GM21576 (cell line): ENCODE measurements around the gene CBR1.

Source experiments
- ATAC-seq: cut with Tn5 transposase; IDR thresholded peaks from one replicate; pipeline ENCODE4 v1.9.1; 2021; ENCODE audit warnings: mild to moderate bottlenecking, moderate library complexity; ENCODE audit not compliant: unreplicated experiment

CBR1 gene

GRCh38 chr21:36069713-36070583 lies at the start of gene CBR1:
TSS of gene CBR1 (plus strand) at chr21:36070024. CDS start at chr21:36070116, 92 bp downstream.
- ATAC-seq: peak; percentile 91

- ATAC-seq: peak; percentile 80
Measured at GRCh38 chr21:36021251-36021837, 48.5 kb upstream of the CBR1 start.

- no peak for ATAC-seq
Measured at GRCh38 chr21:36022427-36023091, 47.3 kb upstream of the CBR1 start.

- no peak for ATAC-seq
Measured at GRCh38 chr21:36023092-36023480, 46.7 kb upstream of the CBR1 start.

- ATAC-seq: no peak
Measured at GRCh38 chr21:36024782-36025181, 45.0 kb upstream of the CBR1 start.

GRCh38 chr21:36027347-36027746 lies 42.5 kb upstream of the CBR1 start:
- ATAC-seq: no peak

GRCh38 chr21:36028127-36029069 lies 41.4 kb upstream of the CBR1 start:
- ATAC-seq: peak; percentile 67

- no peak for ATAC-seq
Measured at GRCh38 chr21:36029309-36029708, 40.5 kb upstream of the CBR1 start.

- ATAC-seq: no peak
Measured at GRCh38 chr21:36030581-36031189, 39.1 kb upstream of the CBR1 start.

- ATAC-seq: no peak
Measured at GRCh38 chr21:36032647-36033406, 37.0 kb upstream of the CBR1 start.

- no peak for ATAC-seq
Measured at GRCh38 chr21:36034211-36034913, 35.5 kb upstream of the CBR1 start.

GRCh38 chr21:36035381-36035791 lies 34.4 kb upstream of the CBR1 start:
- no peak for ATAC-seq

- ATAC-seq: no peak
Measured at GRCh38 chr21:36038701-36039497, 30.9 kb upstream of the CBR1 start.

- ATAC-seq: no peak
Measured at GRCh38 chr21:36039861-36040260, 30.0 kb upstream of the CBR1 start.

GRCh38 chr21:36040389-36040788 lies 29.4 kb upstream of the CBR1 start:
- no peak for ATAC-seq

GRCh38 chr21:36041910-36042309 lies 27.9 kb upstream of the CBR1 start:
- ATAC-seq: no peak

GRCh38 chr21:36044056-36044455 lies 25.8 kb upstream of the CBR1 start:
- ATAC-seq: no peak

- no peak for ATAC-seq
Measured at GRCh38 chr21:36045993-36046392, 23.8 kb upstream of the CBR1 start.
